ENCODE results near the gene BCAT1.

DNA sequence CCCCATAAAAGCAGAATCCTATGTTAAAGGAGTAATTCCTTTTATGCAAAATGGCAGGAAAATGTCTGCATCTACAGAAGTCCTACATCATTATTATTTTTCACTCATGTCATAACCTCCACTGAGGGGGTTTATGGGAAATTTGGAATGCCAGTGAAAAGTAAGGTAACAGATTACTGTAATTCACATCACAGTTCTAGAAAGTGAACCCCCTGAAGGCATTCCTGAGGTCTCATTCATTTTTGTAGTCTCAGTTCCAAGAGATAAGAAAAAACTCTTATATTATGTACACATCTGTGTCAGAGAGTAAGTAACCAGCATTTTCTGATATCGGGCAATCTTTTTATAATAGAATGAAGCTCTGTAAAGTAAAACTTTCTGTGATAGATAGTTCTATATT, 28.8 kb upstream of the BCAT1 start:
- TF ChIP-seq, protein P1, sequence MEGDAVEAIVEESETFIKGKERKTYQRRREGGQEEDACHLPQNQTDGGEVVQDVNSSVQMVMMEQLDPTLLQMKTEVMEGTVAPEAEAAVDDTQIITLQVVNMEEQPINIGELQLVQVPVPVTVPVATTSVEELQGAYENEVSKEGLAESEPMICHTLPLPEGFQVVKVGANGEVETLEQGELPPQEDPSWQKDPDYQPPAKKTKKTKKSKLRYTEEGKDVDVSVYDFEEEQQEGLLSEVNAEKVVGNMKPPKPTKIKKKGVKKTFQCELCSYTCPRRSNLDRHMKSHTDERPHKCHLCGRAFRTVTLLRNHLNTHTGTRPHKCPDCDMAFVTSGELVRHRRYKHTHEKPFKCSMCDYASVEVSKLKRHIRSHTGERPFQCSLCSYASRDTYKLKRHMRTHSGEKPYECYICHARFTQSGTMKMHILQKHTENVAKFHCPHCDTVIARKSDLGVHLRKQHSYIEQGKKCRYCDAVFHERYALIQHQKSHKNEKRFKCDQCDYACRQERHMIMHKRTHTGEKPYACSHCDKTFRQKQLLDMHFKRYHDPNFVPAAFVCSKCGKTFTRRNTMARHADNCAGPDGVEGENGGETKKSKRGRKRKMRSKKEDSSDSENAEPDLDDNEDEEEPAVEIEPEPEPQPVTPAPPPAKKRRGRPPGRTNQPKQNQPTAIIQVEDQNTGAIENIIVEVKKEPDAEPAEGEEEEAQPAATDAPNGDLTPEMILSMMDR (conservative IDR thresholded peaks at IDR 0.05; ENCODE audit: low read depth in 2 of 2) = no peak
- TF ChIP-seq EZH2 (IDR thresholded peaks at IDR 0.05; ENCODE audit: low read depth, unreplicated experiment) (no peak), CREB1 (CRISPR knock-in tag; IDR thresholded peaks at IDR 0.05; ENCODE audit: low read depth) (no peak), EZH2phosphoT487 (IDR thresholded peaks at IDR 0.05; ENCODE audit: unreplicated experiment) (no peak), POLR2AphosphoS5 (IDR thresholded peaks at IDR 0.05; ENCODE audit: low read depth) (no peak), NANOG (IDR thresholded peaks at IDR 0.05; ENCODE audit: borderline replicate concordance) (no peak), ZNF114 (CRISPR knock-in tag; IDR thresholded peaks at IDR 0.05) (no peak)
- TF ChIP-seq, protein P2, sequence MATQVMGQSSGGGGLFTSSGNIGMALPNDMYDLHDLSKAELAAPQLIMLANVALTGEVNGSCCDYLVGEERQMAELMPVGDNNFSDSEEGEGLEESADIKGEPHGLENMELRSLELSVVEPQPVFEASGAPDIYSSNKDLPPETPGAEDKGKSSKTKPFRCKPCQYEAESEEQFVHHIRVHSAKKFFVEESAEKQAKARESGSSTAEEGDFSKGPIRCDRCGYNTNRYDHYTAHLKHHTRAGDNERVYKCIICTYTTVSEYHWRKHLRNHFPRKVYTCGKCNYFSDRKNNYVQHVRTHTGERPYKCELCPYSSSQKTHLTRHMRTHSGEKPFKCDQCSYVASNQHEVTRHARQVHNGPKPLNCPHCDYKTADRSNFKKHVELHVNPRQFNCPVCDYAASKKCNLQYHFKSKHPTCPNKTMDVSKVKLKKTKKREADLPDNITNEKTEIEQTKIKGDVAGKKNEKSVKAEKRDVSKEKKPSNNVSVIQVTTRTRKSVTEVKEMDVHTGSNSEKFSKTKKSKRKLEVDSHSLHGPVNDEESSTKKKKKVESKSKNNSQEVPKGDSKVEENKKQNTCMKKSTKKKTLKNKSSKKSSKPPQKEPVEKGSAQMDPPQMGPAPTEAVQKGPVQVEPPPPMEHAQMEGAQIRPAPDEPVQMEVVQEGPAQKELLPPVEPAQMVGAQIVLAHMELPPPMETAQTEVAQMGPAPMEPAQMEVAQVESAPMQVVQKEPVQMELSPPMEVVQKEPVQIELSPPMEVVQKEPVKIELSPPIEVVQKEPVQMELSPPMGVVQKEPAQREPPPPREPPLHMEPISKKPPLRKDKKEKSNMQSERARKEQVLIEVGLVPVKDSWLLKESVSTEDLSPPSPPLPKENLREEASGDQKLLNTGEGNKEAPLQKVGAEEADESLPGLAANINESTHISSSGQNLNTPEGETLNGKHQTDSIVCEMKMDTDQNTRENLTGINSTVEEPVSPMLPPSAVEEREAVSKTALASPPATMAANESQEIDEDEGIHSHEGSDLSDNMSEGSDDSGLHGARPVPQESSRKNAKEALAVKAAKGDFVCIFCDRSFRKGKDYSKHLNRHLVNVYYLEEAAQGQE (IDR thresholded peaks at IDR 0.05; ENCODE audit: unreplicated experiment) = no peak
